Fibroblast of lung (primary cell): ENCODE measurements around the gene MITF. TPM values are rescaled to one million over a fixed set of nuclear protein-coding genes. Genes with fewer than 3 reads are reported as not detected.

ENCODE experiments used
- DNase-seq, 2 donors: peaks; one replicate each; pipeline versions ENCODE4 v3.0.0 to v3.0.0-alpha.2; 2010; ENCODE audit warnings: low read depth in 2 of 2
- H2AFZ ChIP-seq: 2 replicates; pipeline ENCODE4 v1.5.1; 2012; ENCODE audit warnings: low read length, control low read depth, inconsistent platforms
- H3K27ac ChIP-seq: 2 replicates; pipeline ENCODE4 v1.5.1; 2011; ENCODE audit warnings: low read length, control low read depth; ENCODE audit not compliant: insufficient read depth
- H3K27me3 ChIP-seq: 2 replicates; pipeline ENCODE4 v1.5.1; 2011; ENCODE audit warnings: mild to moderate bottlenecking, low read length; ENCODE audit not compliant: control insufficient read depth, insufficient read depth
- H3K36me3 ChIP-seq: 2 replicates; pipeline ENCODE4 v1.5.1; 2011; ENCODE audit warnings: low read length; ENCODE audit not compliant: control insufficient read depth, insufficient read depth
- H3K4me1 ChIP-seq: 2 replicates; pipeline ENCODE4 v1.5.1; 2011; ENCODE audit warnings: low read length; ENCODE audit not compliant: control insufficient read depth, insufficient read depth; ENCODE audit errors: extremely low read depth
- H3K4me2 ChIP-seq: 2 replicates; pipeline ENCODE4 v1.5.1; 2011; ENCODE audit warnings: low read length, control low read depth; ENCODE audit not compliant: insufficient read depth; ENCODE audit errors: extremely low read depth
- H3K4me3 ChIP-seq, 4 experiments: fragments of 200-600 bp in 1 of 4; sonication (generic) in 1 of 4; replicated peaks in 1 of 4; 2 replicates each; pipeline ENCODE4 v1.5.1; 2011 to 2016; ENCODE audit warnings: low read length in 4 of 4, low read depth in 3 of 4, mild to moderate bottlenecking in 3 of 4, control low read depth in 2 of 4, inconsistent platforms in 1 of 4, mixed read lengths in 1 of 4; ENCODE audit not compliant: insufficient read depth in 1 of 4; ENCODE audit errors: control extremely low read depth in 1 of 4
- H3K79me2 ChIP-seq: 2 replicates; pipeline ENCODE4 v1.5.1; 2012; ENCODE audit warnings: mild to moderate bottlenecking, low read length, inconsistent platforms; ENCODE audit not compliant: control insufficient read depth, insufficient read depth
- H3K9ac ChIP-seq: 2 replicates; pipeline ENCODE4 v1.5.1; 2011; ENCODE audit warnings: mild to moderate bottlenecking, low read length, control low read depth; ENCODE audit not compliant: insufficient read depth
- H3K9me3 ChIP-seq: 2 replicates; pipeline ENCODE4 v1.5.1; 2012; ENCODE audit warnings: low read depth, low read length; ENCODE audit not compliant: control insufficient read depth, insufficient read depth
- H4K20me1 ChIP-seq: 2 replicates; pipeline ENCODE4 v1.5.1; 2011; ENCODE audit warnings: low read length; ENCODE audit not compliant: control insufficient read depth, insufficient read depth; ENCODE audit errors: extremely low read depth
- EZH2 ChIP-seq: IDR thresholded peaks from 2 replicates; pipeline ENCODE4 v1.5.1; 2012; ENCODE audit warnings: low read length, control low read depth, mild to moderate bottlenecking; ENCODE audit errors: missing control alignments
- polyA plus RNA-seq, 2 donors: library from polyadenylated mRNA; depleted of rRNA in 1 of 2; stranded (reverse) in 1 of 2; unstranded in 1 of 2; fragments of >200 nt; gene quantifications; 2 replicates each; pipeline ENCODE4 v1.2.1, GENCODE V29; 2011 to 2012; ENCODE audit warnings: missing spikeins in 1 of 2
- total RNA-seq: library from RNA; depleted of rRNA; stranded (reverse); fragments of >200 nt; gene quantifications from 2 replicates; pipeline ENCODE4 v1.2.1, GENCODE V29; 2014
- TF ChIP-seq, protein P1 (sequence below), 2 donors: IDR thresholded peaks in 1 of 2; conservative IDR thresholded peaks in 1 of 2; 1 replicate in 1 of 2; 2 replicates in 1 of 2; pipeline ENCODE4 v1.5.1; 2011 to 2012; ENCODE audit warnings: low read length in 2 of 2, control low read depth in 1 of 2, inconsistent platforms in 1 of 2, low read depth in 1 of 2, mild to moderate bottlenecking in 1 of 2

Gene MITF
- total and polyA plus RNA-seq, 2 donors (not counting 1 experiment from before 2014, with no cell fraction given), result 31.6 to 34.3 TPM

- H3K4me1 ChIP-seq, result peaks cover 7% of the 10 kb centered on the region
- H3K9ac ChIP-seq, result no peak overlapping the region
- H3K4me2 ChIP-seq, result no peak overlapping the region
- no peak overlapping the region for H3K27ac ChIP-seq
- no peaks in the 10 kb centered on the region for H3K9me3 ChIP-seq
- TF ChIP-seq, protein P1, sequence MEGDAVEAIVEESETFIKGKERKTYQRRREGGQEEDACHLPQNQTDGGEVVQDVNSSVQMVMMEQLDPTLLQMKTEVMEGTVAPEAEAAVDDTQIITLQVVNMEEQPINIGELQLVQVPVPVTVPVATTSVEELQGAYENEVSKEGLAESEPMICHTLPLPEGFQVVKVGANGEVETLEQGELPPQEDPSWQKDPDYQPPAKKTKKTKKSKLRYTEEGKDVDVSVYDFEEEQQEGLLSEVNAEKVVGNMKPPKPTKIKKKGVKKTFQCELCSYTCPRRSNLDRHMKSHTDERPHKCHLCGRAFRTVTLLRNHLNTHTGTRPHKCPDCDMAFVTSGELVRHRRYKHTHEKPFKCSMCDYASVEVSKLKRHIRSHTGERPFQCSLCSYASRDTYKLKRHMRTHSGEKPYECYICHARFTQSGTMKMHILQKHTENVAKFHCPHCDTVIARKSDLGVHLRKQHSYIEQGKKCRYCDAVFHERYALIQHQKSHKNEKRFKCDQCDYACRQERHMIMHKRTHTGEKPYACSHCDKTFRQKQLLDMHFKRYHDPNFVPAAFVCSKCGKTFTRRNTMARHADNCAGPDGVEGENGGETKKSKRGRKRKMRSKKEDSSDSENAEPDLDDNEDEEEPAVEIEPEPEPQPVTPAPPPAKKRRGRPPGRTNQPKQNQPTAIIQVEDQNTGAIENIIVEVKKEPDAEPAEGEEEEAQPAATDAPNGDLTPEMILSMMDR (conservative IDR thresholded peaks at IDR 0.05 in 1 of 2, IDR thresholded peaks at IDR 0.05 in 1 of 2; ENCODE audit: low read depth in 1 of 2, low read length in 2 of 2), result no peak
- no peak for TF ChIP-seq EZH2
- no peaks in the 10 kb centered on the region for H3K36me3 ChIP-seq
- H3K27me3 ChIP-seq, result no peaks in the 10 kb centered on the region
- no peak overlapping the region for H2AFZ ChIP-seq
- H3K4me3 ChIP-seq, result no peak overlapping the region
- no peaks in the 10 kb centered on the region for H4K20me1 ChIP-seq
- H3K79me2 ChIP-seq, result no peaks in the 10 kb centered on the region
- peak; percentile 34 to 64 for DNase-seq
Measured at GRCh38 chr3:69770976-69771634, 31.8 kb downstream of the MITF start.

GRCh38 chr3:69772152-69772867, 33.0 kb downstream of the MITF start:
- peaks cover 7% of the 10 kb centered on the region for H3K4me1 ChIP-seq
- H3K9ac ChIP-seq, result no peak overlapping the region
- no peak for TF ChIP-seq EZH2
- TF ChIP-seq, protein P1 (conservative IDR thresholded peaks at IDR 0.05 in 1 of 2, IDR thresholded peaks at IDR 0.05 in 1 of 2; ENCODE audit: low read depth in 1 of 2, low read length in 2 of 2), result no peak
- no peaks in the 10 kb centered on the region for H3K36me3 ChIP-seq
- H3K27me3 ChIP-seq, result no peaks in the 10 kb centered on the region
- H3K9me3 ChIP-seq, result no peaks in the 10 kb centered on the region
- H4K20me1 ChIP-seq, result no peaks in the 10 kb centered on the region
- H3K4me2 ChIP-seq, result no peak overlapping the region
- no peak overlapping the region for H3K27ac ChIP-seq
- DNase-seq, result no peak
- no peak overlapping the region for H3K4me3 ChIP-seq
- no peak overlapping the region for H2AFZ ChIP-seq
- no peaks in the 10 kb centered on the region for H3K79me2 ChIP-seq

- no peaks in the 10 kb centered on the region for H3K9me3 ChIP-seq
- no peak overlapping the region for H2AFZ ChIP-seq
- no peak for TF ChIP-seq EZH2
- TF ChIP-seq, protein P1 (conservative IDR thresholded peaks at IDR 0.05 in 1 of 2, IDR thresholded peaks at IDR 0.05 in 1 of 2; ENCODE audit: low read depth in 1 of 2, low read length in 2 of 2), result no peak
- no peak overlapping the region for H3K4me3 ChIP-seq
- H3K4me2 ChIP-seq, result no peak overlapping the region
- no peak for DNase-seq
- H3K9ac ChIP-seq, result no peak overlapping the region
- no peaks in the 10 kb centered on the region for H3K36me3 ChIP-seq
- no peak overlapping the region for H3K27ac ChIP-seq
- peaks cover 5% of the 10 kb centered on the region for H3K4me1 ChIP-seq
- H3K79me2 ChIP-seq, result no peaks in the 10 kb centered on the region
- no peaks in the 10 kb centered on the region for H4K20me1 ChIP-seq
- no peaks in the 10 kb centered on the region for H3K27me3 ChIP-seq
Measured at GRCh38 chr3:69774029-69774428, 34.8 kb downstream of the MITF start.
